ENCODE measurements around the gene ARL15. TPM values are rescaled to one million over a fixed set of nuclear protein-coding genes. Genes with fewer than 3 reads are reported as not detected.

Gene ARL15
- total RNA-seq, 1 donor = 22.0 TPM

DNA sequence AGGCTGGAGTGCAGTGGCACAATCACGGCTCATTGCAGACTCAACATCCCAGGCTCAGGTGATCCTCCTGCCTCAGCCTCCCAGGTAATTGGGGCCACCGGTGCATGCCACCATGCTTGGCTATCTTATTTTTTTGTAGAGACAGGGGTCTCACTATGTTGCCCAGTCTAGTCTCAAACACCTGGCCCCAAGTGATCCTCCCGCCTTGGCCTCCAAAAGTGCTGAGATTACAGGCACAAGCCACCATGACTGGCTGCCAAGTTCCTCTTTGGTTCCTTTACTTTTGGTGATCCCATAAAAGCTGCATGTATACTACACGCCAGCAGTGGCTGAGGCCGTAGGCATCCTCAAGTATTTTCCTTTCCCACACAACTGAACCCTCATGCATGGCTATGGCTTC is 11.4 kb downstream of the ARL15 start:
- TF ChIP-seq, protein P1, sequence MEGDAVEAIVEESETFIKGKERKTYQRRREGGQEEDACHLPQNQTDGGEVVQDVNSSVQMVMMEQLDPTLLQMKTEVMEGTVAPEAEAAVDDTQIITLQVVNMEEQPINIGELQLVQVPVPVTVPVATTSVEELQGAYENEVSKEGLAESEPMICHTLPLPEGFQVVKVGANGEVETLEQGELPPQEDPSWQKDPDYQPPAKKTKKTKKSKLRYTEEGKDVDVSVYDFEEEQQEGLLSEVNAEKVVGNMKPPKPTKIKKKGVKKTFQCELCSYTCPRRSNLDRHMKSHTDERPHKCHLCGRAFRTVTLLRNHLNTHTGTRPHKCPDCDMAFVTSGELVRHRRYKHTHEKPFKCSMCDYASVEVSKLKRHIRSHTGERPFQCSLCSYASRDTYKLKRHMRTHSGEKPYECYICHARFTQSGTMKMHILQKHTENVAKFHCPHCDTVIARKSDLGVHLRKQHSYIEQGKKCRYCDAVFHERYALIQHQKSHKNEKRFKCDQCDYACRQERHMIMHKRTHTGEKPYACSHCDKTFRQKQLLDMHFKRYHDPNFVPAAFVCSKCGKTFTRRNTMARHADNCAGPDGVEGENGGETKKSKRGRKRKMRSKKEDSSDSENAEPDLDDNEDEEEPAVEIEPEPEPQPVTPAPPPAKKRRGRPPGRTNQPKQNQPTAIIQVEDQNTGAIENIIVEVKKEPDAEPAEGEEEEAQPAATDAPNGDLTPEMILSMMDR (IDR thresholded peaks at IDR 0.05; ENCODE audit: insufficient read depth, low read length) = no peak
- DNase-seq (ENCODE audit: low read depth) = no peak

DNA sequence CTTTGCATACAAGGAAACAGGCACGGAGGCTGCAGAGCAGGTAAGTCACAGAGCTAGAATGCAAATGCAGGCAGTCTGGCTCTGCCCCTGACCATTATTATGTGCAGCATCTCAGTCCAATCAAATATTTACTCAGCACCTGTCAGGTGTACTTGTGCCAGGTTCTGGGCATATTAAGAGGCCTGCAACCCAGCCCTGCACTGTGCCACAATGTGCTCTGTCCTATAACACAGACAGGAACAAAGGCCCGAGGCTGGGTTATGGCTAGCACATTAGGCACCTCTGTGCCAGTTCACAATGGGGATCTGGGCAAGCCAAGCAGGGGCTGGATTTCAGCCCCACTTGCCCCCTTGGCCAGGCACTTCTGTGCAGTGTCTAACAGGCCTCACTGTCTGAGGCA is 14.0 kb downstream of the ARL15 start:
- no peak overlapping the region for H3K4me3 ChIP-seq (ENCODE audit: low read depth, low read length)
- TF ChIP-seq, protein P1 (IDR thresholded peaks at IDR 0.05; ENCODE audit: insufficient read depth, low read length) = no peak
- no peak for DNase-seq (ENCODE audit: low read depth)

More for the DNA sequence above, 11.4 kb downstream of the ARL15 start:
- no peak overlapping the region for H3K4me3 ChIP-seq (ENCODE audit: low read depth, low read length)

DNA sequence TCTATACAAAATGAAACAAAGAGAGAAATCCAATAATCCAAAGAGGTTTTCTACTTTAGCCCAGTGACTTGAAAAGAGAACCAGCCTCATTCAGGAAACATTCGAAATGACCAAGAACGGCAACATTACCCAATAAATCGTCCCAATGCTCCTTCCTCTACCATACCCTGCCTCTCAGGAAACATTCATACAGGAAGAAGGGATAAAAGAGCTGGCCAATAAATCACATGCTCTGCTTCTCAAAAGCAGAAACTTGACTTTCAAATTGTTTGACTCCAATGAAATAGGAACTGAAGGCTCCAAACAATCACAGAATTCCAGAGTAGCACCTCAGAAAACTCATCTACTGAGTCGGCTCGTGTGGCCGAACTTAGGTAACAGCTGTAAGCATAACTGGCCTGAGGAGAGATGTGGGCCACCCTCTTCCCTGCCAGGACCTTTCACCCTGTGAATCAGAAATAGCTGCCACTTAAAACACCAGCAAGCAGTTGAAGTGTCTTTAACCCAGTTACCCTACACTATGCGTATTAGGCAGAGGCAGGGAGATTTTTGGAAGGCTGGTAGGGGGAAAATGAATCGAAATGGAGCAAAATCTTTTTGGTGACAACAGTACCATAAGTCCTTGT is 14.6 kb downstream of the ARL15 start:
- TF ChIP-seq, protein P1 (IDR thresholded peaks at IDR 0.05; ENCODE audit: insufficient read depth, low read length) = no peak
- no peak for DNase-seq (ENCODE audit: low read depth)
- H3K4me3 ChIP-seq (ENCODE audit: low read depth, low read length) = no peak overlapping the region

DNA sequence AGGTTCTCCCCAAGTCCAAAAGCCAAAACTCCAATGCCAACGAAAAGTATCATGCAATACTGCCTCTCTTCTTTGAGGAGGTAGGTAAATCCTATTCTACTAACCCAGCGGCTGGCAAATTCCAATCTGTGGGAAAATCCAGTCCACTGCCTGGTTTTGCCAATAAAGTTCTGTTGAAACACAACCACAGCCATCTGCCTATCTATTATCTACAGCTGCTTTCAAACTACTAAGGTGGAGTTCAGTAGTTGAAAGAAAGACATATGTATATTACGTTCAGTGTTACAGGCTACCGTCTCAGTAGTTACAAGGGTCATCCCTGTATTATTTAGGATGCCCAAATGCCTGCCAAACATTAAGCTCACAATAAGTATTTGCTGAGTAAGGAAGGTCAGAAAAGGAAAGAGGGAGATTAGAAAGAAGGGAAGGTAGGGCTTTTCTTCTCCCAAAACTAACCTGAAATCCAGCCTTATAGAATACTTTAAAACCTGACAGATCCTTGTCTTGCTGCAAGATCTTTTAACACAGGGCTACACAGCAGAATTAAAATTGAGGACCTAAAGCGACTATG is 16.2 kb downstream of the ARL15 start:
- DNase-seq (ENCODE audit: low read depth) = no peak
- no peak overlapping the region for H3K4me3 ChIP-seq (ENCODE audit: low read depth, low read length)
- TF ChIP-seq, protein P1 (IDR thresholded peaks at IDR 0.05; ENCODE audit: insufficient read depth, low read length) = no peak

DNA sequence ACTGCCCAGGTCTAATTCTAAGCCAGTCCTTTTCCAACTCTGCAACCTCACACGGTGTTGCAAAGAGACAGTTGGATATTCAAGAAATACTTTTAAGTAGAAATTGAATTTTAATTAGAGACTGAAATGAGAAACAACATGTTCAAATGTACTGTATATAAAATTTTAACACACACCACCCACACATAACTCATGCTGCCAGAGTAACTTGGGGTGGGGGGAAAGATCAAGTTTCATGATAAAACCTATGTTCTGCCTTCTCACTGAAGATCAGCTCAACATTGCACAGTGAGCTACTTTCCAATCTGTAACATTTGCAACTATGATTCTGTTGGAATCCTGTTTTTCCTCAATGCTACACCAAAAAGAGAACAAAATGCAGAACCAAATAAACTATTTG is 17.5 kb downstream of the ARL15 start:
- TF ChIP-seq, protein P1 (IDR thresholded peaks at IDR 0.05; ENCODE audit: insufficient read depth, low read length) = no peak

DNA sequence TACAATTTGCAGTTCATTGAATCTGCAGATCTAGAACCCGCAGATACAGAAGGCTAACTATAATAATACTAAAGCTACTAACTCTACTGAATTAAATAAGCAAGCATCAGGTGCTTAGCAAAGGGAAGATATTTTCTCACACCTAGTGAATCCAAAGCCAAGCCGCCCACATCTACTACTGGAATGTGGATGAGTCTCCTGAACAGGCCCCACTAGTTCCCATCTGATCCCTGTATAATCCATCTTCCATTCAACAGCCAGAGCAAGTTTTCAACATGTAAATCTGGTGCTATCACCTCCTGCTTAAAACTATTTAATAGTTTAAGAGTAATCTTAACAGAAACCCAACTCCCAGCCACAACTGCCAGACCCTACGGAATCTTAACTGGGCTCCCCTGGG is 18.9 kb downstream of the ARL15 start:
- TF ChIP-seq, protein P1 (IDR thresholded peaks at IDR 0.05; ENCODE audit: insufficient read depth, low read length) = no peak
- no peak overlapping the region for H3K4me3 ChIP-seq (ENCODE audit: low read depth, low read length)
- DNase-seq (ENCODE audit: low read depth) = no peak

More for the DNA sequence above, 17.5 kb downstream of the ARL15 start:
- DNase-seq (ENCODE audit: low read depth) = no peak
- no peak overlapping the region for H3K4me3 ChIP-seq (ENCODE audit: low read depth, low read length)
